Ishikawa (cell line): ENCODE results near the gene ZNF454.

Experiments
- CEBPB ChIP-seq: IDR thresholded peaks from 2 replicates; pipeline ENCODE4 v1.6.1; 2012
- CREB1 ChIP-seq: IDR thresholded peaks from 2 replicates; pipeline ENCODE4 v1.6.1; 2012; ENCODE audit warnings: low read depth
- EGR1 ChIP-seq: IDR thresholded peaks from 2 replicates; pipeline ENCODE4 v1.6.1; 2012
- EP300 ChIP-seq: IDR thresholded peaks from 2 replicates; pipeline ENCODE4 v1.6.1; 2012; ENCODE audit warnings: borderline replicate concordance
- FOXM1 ChIP-seq: IDR thresholded peaks from 2 replicates; pipeline ENCODE4 v1.6.1; 2012; ENCODE audit warnings: low read depth, borderline replicate concordance
- MAX ChIP-seq: IDR thresholded peaks from 2 replicates; pipeline ENCODE4 v1.6.1; 2012
- NFIC ChIP-seq: IDR thresholded peaks from 2 replicates; pipeline ENCODE4 v1.6.1; 2012
- RAD21 ChIP-seq: IDR thresholded peaks from 2 replicates; pipeline ENCODE4 v1.6.1; 2012; ENCODE audit warnings: low read depth
- REST ChIP-seq: IDR thresholded peaks from 2 replicates; pipeline ENCODE4 v1.6.1; 2012; ENCODE audit warnings: low read depth, mild to moderate bottlenecking
- TAF1 ChIP-seq: IDR thresholded peaks from 2 replicates; pipeline ENCODE4 v1.6.1; 2012; ENCODE audit warnings: low read depth, mild to moderate bottlenecking
- TCF12 ChIP-seq: IDR thresholded peaks from 2 replicates; pipeline ENCODE4 v1.6.1; 2012; ENCODE audit warnings: low read depth
- TEAD4 ChIP-seq: IDR thresholded peaks from 2 replicates; pipeline ENCODE4 v1.6.1; 2012
- USF1 ChIP-seq: IDR thresholded peaks from 2 replicates; pipeline ENCODE4 v1.6.1; 2012
- ZBTB7A ChIP-seq: IDR thresholded peaks from 2 replicates; pipeline ENCODE4 v1.6.1; 2012; ENCODE audit warnings: low read depth

Gene ZNF454

GRCh38 chr5:178998441-178998840, 57.4 kb downstream of the ZNF454 start:
- TF ChIP-seq CEBPB (no peak), FOXM1 (no peak), RAD21 (no peak), TCF12 (no peak), USF1 (no peak), EGR1 (no peak), EP300 (no peak), TEAD4 (no peak), ZBTB7A (no peak), REST (no peak), NFIC (no peak), TAF1 (no peak), CREB1 (no peak)

GRCh38 chr5:179006564-179006963, 65.6 kb downstream of the ZNF454 start:
- no peak for TF ChIP-seq EGR1
- TF ChIP-seq MAX: no peak
- TF ChIP-seq ZBTB7A: no peak
- TF ChIP-seq REST: no peak
- no peak for TF ChIP-seq TAF1
- TF ChIP-seq TCF12: no peak
- no peak for TF ChIP-seq CEBPB
- no peak for TF ChIP-seq TEAD4
- TF ChIP-seq RAD21: no peak
- no peak for TF ChIP-seq USF1
- TF ChIP-seq NFIC: no peak

GRCh38 chr5:179008667-179009066, 67.7 kb downstream of the ZNF454 start:
- TF ChIP-seq TEAD4: no peak
